Measurements from ENCODE around the gene TRIP13.
"Not testable (repeated sequence)": the region's sequence is repeated elsewhere in the genome, so short reads cannot be mapped to it uniquely, and the experiment has no call there.

TRIP13 gene

DNA sequence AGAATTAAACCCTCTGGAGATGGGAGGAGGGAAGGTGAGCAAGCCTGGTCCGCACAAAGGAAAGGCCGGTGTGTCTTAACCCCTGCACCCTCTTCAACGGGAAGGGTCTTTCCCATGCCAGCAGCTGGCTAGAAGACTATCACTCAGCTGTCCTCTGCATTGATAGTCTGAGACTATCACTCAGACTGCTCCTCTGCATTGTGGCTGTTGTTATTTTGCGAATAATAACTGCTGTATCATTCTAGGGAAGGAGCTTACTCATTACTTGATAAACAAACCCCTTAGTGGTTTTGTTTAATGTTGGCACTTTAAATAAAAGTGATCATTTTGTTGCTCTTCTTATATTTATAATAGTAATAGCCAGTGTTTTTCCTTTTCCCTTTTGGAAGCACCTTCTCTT, 8.1 kb downstream of the TRIP13 start:
- DNase-seq, result no peak

GRCh38 chr5:902129-902916, 9.6 kb downstream of the TRIP13 start:
- no peak for DNase-seq

DNA sequence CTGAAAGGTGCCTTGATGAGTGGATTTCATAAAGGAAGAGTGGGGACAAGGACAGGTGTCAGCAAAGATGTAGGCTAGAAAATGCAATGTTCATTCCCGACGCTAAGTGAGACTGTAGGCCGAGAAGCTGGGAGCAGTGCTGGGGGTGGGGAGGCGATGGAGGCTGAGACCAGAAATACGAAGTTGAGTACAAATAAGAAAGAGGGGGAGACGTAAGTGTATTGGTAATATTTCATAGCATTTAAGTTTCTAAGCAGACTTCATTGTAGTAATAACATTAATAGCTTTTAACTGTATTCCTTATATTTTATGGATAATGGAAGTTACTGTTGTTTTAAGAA, 11.0 kb downstream of the TRIP13 start:
- no peak for DNase-seq

GRCh38 chr5:905139-905642, 12.5 kb downstream of the TRIP13 start:
- no peak for DNase-seq

DNA sequence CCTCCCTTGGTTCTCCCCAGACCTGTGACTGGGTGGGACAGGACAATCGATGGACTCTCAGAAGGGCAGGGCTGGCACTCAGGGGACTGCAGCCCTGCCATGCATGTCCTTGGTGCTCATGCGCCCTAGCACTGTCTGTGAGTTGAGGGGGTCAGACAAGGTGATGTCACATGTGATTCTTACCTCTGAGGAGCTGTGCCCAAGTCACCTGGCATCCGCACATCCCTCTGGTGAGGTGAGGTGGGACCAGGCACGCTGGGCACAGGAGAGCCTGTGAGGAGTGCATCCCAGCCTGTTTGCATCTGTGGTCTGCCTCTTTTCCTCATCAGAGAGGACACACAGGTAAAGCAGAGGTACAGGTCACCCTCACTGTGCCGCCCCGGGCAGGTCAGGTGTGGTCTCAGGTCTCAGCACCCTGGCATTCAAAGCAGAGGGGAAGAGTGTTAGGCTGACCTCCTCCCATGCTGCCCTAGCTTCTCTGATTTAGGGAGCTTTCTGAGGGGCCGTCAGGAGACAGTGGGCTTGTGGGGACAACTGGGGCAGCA, 14.8 kb downstream of the TRIP13 start:
- no peak for DNase-seq

DNA sequence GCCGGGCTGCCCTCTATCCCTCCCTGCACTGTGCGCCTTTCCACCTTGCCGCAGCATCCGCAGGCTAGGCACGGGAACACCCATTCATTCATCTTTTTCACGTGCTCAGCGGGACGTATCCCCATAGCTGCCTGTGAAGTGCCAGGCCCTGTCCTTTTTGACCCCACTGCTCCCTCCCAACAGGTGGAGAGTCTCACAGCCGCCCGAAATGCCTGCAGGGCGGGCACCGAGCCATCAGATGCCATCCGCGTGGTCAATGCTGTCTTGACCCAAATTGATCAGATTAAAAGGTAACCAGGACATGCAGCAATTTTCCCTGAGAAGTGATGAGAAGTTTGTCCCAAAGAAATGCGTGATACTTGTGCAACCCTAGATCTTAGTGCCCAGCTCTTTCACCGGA, 15.5 kb downstream of the TRIP13 start:
- DNase-seq, result no peak

DNA sequence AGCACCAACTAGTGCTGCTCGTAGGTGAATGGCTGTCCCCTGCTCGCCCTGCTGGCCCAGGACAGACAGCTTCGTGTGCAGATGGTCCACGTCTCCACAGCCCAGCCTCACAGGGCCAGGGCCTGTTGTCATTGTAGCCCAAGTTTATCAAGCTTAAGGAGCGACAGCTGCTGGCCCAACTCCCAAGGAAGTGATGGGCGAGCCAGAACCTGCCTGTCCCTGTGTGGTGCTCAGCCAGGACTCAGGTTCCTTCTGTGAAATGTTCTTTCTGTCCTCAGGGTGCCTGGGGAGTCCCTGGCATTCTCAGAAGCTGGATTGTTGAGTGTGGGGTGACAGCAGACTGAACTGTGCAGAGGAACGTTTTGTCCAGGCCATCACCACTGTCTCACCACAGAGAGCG, 16.4 kb downstream of the TRIP13 start:
- no peak for DNase-seq

- DNase-seq, result no peak
Observed at GRCh38 chr5:909994-910768, 17.5 kb downstream of the TRIP13 start.

- DNase-seq, result no peak
Observed at GRCh38 chr5:910769-911160, 18.1 kb downstream of the TRIP13 start.

GRCh38 chr5:911601-912000, 18.9 kb downstream of the TRIP13 start:
- DNase-seq, result no peak

GRCh38 chr5:912280-913091, 19.8 kb downstream of the TRIP13 start:
- peak; percentile 2 for DNase-seq

DNA sequence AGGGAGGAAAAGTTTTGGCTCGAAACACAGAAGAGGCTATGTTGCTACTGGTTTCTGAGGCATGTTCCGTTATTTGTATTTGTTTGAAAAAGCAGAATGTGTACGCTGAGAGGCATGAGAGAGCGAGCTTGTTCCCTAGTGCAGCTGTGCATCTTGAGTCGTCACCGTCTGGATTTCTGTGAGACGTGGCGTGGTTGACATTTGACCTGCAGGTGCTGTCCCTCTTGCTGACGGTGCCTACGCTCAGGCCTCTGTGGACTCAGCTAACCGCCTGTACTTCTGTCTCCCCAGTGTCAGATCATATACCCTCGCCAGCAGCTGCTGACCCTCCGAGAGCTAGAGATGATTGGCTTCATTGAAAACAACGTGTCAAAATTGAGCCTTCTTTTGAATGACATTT, 21.5 kb downstream of the TRIP13 start:
- DNase-seq, result no peak

DNA sequence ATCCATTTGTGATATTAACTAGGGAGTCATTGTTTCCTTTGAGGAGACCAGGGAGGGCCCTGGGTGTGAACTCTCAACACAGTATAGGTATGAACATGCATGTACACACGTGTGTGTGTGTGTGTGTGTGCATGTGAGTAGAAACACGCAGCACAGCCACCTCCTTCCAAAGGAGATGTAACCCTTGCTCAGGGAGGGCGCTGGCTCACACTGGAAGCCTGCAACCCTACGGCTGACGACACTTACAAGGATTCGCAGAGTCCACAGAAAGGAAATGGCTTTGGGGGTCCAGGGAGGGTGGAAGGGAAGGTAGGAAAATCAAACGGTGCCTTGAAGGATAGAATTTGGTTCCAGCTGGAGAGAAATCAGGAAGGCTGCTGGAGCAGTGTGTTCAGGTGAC, 21.9 kb downstream of the TRIP13 start:
- no peak for DNase-seq

DNA sequence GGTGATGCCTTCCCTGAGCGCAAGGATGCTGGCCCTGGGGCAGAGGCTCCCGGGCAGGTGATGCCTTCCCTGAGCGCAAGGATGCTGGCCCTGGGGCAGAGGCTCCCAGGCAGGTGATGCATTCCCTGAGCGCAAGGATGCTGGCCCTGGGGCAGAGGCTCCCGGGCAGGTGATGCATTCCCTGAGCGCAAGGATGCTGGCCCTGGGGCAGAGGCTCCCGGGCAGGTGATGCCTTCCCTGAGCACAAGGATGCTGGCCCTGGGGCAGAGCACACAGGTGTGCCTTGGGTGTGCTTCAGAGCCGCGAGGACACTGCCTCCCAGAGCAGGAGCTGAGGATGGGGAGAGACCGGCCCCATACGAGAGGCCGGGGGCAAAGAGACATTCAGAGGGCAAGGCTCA, 22.7 kb downstream of the TRIP13 start:
- DNase-seq, result not testable (repeated sequence)

- no peak for DNase-seq
Observed at GRCh38 chr5:915946-916345, 23.3 kb downstream of the TRIP13 start.

DNA sequence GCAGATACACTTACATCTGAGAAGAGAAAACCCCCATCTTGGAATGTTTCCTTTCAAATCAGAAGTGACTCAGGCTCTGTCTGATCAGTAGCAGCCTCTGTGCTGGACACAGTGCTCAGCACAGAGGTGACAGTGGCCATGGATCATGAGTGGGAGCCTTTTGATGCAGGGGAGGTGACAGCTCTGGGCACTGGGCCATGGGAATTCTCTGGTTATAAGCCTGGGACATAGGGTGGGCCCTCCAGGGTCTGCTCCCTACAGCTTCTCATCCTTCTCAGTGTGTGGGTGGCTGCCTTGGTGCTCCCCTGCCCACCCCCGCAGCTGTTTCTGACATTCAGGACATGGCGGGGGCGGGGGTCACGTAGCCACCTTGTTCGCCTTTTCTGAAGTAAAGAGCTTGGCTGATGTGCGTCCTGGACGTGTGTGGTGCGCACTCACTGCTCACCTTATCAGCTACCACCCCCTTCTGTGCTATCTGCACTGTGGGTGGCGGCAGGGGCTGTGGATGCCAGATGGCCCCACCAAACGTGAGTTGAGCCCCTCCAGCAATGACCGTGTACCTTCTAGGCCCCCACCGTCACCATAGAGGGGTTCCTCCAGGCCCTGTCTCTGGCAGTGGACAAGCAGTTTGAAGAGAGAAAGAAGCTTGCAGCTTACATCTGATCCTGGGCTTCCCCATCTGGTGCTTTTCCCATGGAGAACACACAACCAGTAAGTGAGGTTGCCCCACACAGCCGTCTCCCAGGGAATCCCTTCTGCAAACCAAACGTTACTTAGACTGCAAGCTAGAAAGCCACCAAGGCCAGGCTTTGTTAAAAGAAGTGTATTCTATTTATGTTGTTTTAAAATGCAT, 24.0 kb downstream of the TRIP13 start:
- DNase-seq, result no peak

GRCh38 chr5:918717-919116, 26.0 kb downstream of the TRIP13 start:
- DNase-seq, result not testable (repeated sequence)

DNA sequence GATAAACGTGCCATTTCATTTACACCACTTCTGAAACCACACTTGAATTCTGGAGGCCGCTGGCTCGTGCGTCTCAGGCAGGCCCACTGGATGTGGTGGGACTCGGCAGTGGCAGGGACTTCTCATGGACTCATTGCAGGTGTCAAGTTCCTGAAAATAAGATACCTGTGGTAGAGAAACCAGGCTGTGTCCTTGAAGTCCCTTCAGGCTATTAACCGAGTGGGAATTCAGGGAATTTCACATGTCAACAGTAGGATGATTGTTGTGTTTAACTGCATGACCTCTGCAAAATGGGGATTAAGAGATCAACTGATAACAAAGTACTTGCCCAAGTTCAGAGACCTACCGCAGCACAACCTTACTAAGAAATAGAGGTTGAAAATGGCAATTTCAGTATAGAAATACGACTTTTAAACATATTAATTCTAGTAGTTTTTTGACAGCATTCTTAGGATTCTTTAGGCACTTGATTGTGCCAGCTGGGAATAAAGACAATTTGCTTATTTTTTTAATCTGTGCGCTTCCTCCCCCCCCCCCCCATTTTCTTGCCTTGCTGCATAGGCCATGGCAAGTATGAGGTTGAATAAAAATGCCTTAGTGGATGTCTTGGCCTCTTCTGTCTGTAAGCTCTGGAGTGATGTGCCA, 26.8 kb downstream of the TRIP13 start:
- DNase-seq, result no peak

DNA sequence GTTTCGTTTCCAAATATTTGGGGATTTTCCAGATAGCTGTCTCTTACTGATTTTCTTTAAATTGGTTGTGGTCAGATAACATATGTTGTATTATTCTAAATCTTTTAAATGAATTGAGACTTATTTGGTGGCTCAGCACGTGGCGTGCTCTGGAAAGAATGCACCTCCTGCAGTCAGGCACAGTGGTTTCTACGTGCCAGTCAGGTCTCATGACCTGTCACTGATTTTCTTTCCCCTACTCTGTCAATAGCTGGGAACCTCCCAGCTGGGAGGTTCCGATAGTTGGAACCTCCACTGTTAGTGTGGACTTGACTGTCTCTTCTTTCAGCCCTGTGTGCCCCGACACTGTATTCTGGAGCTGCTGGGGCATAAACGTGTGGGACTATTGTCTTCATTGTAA, 27.6 kb downstream of the TRIP13 start:
- no peak for DNase-seq

GRCh38 chr5:921456-922435, 29.1 kb downstream of the TRIP13 start:
- DNase-seq, result no peak

Measured in kidney glomerular epithelial cell (primary cell).